Tracheal epithelial cell (primary cell): Measurements from ENCODE around the gene ZNF45. TPM values are rescaled to one million over a fixed set of nuclear protein-coding genes. Genes with fewer than 3 reads are reported as not detected.

Experiments
- total RNA-seq: library from RNA; depleted of rRNA; stranded (reverse); fragments of >200 nt; gene quantifications from 2 replicates; pipeline ENCODE4 v1.2.1, GENCODE V29; 2014

ZNF45 gene
- 8.4 and 10.7 TPM in 2 replicates for total RNA-seq

DNA sequence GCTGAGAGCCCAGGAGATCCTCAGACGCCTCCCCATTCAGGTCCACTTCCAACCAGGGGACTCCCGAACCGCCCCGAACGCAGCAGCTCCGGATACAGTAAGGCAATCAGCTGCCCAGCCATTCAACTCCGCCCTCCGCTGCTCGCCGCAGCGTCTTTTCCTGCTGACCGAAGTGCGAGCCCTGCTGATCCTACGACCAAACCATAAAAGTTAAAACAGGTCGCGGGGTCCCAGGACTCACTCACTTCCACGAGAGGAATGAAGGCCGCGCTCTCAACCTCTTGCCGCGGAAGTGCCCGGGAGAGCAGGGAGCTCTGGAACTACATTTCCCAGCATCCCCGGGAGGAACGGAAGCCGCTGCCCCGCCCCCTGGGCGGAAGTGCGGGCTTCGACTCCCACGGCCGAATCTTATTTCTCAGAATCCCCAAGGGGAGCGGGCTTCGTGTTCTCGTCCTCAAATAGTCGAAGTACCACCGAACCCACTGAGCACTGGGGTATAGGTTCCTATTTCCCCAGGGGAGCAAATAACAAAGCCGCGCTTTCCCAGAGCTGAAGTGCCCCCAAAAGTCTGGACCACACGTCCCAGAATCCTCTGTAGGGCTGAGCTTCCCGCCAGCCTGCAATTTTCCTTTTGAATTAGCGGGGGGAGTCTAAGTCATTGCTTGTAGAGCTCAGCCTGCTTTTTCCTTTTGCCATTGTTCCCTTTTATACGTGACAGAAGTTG lies at the start of gene ZNF45:
Gene ZNF45 (minus strand): TSS at position 298 of the 724 bp plus-strand sequence. CDS start 13,097 bp downstream, outside the sequence.

GRCh38 chr19:43983912-43984686 lies 49.0 kb upstream of the ZNF45 start, which contains the start of gene ZNF155:
Gene ZNF155 (plus strand): TSS chr19:43984188. CDS start chr19:43988544, 4,356 bp downstream.

DNA sequence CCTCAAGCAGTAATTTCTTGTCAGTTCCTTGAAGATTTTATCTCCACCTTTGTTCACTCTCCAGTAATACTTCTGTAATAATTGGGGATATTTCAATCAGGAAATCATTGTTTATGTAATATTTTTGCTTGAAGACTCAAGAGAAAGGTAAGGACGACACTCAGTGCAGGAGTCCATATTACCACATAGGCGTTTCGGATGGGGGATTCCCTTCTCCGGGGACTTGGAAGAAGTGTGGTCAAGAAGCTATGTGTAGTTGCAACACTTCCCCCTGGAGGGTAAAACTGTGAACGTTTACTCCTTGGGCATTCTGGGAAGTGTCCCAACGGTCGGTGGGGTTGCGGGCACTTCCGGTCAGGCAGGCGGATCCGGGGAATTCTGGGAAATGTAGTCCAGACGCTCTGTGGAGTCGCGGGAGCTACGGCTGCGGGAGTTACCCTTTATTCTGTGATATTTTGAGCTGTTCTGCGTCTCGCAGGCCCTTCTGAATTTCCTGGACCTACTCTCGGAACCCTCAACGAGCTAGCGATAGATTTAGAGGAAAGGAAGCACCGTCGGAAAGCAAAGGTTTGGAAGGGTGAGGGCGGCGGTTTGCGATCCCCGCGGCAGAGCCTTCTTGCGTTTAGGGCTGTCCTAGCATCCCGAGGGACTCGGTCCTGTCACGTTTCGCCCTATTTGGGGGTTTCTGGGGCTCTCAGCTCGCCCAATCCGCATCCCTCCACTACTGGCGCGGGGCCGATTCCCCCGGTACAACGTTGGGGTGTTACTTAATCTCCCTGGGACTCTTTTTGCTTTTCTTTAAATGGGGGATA lies 16.0 kb upstream of the ZNF45 start, which contains the start of gene ZNF221:
Gene ZNF221 (plus strand): TSS at position 395 of the 812 bp plus-strand sequence. CDS start 11,499 bp downstream, outside the sequence.

DNA sequence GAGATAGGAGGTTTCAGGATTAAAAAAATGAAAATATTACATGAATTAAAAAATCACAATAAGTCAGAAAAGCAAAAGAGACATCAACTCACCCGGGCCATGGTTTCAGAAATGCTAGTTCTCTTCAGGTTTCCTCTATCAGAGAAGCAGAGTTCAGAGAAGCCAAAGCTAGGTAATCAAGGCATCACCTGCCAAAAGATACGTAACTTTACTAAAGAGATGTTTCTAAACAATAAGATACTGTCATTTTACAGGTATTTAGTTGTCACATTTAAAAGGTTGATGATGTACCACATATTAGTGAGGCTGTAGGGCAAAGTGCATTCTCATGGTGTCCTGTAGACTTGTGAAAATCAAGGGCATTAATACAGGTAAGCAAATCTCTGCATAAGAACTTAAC lies 51.2 kb downstream of the ZNF45 start, which contains the start of gene ZNF404:
Gene ZNF404 (minus strand): TSS at position 101 of the 400 bp plus-strand sequence.

Other genes with a start within 250 kb of the ZNF45 start
- not detected in 2 replicates for gene IRGC, start 219.2 kb downstream of the ZNF45 start, total RNA-seq
- gene SMG9, start 180.3 kb downstream of the ZNF45 start, total RNA-seq, result 3.9 and 7.5 TPM in 2 replicates
- gene KCNN4, start 154.3 kb downstream of the ZNF45 start, total RNA-seq, result 22.8 and 24.8 TPM in 2 replicates
- gene LYPD5, start 132.8 kb downstream of the ZNF45 start, total RNA-seq, result 1.5 and 2.7 TPM in 2 replicates
- gene ZNF283, start 108.0 kb downstream of the ZNF45 start, total RNA-seq, result 5.1 and 11.7 TPM in 2 replicates
- 0.96 and 1.3 TPM in 2 replicates for gene ZNF404, start 51.3 kb downstream of the ZNF45 start, total RNA-seq
- 1.7 and 2.6 TPM in 2 replicates for gene ZNF221, start 15.9 kb upstream of the ZNF45 start, total RNA-seq
- 4.0 and 4.6 TPM in 2 replicates for gene ZNF155, start 48.9 kb upstream of the ZNF45 start, total RNA-seq
- gene ZNF230, start 67.7 kb upstream of the ZNF45 start, total RNA-seq, result 1.9 and 2.2 TPM in 2 replicates
- gene ZNF222, start 90.1 kb upstream of the ZNF45 start, total RNA-seq, result 3.4 TPM in 2 replicates
- gene ZNF223, start 116.8 kb upstream of the ZNF45 start, total RNA-seq, result 2.9 and 7.9 TPM in 2 replicates
- 2.2 and 2.3 TPM in 2 replicates for gene ZNF284, start 136.9 kb upstream of the ZNF45 start, total RNA-seq
- gene ZNF224, start 159.1 kb upstream of the ZNF45 start, total RNA-seq, result 11.8 and 16.4 TPM in 2 replicates
- gene ZNF225, start 178.1 kb upstream of the ZNF45 start, total RNA-seq, result 1.9 and 4.0 TPM in 2 replicates
- 5.8 and 6.0 TPM in 2 replicates for gene ZNF234, start 206.3 kb upstream of the ZNF45 start, total RNA-seq
- gene ZNF226, start 229.8 kb upstream of the ZNF45 start, total RNA-seq, result 7.2 and 9.0 TPM in 2 replicates